Uterus (tissue), 2 donors: ENCODE results near the gene SPHK2.

ENCODE experiments used
- CTCF ChIP-seq, 4 experiments: fragments of 200-600 bp in 2 of 4; fragments of 450-650 bp in 2 of 4; sonication (generic) in 2 of 4; IDR thresholded peaks; one replicate each; pipeline ENCODE4 v1.5.1; 2016 to 2019; ENCODE audit warnings: antibody characterized with exemption in 4 of 4, mild to moderate bottlenecking in 2 of 4, moderate library complexity in 1 of 4
- POLR2A ChIP-seq, 2 donors: fragments of 450-650 bp; IDR thresholded peaks; one replicate each; pipeline ENCODE4 v1.6.1; 2016; ENCODE audit warnings: antibody characterized with exemption in 2 of 2, mild to moderate bottlenecking in 1 of 2, moderate library complexity in 1 of 2

GRCh38 chr19:48644355-48644754, 25.0 kb downstream of the SPHK2 start:
- TF ChIP-seq CTCF (IDR thresholded peaks at IDR 0.05) (no peak), POLR2A (IDR thresholded peaks at IDR 0.05) (no peak)
